NCI-H128 (cell line): ENCODE data around the gene KLHL25.
A peak's percentile ranks its signal among the peaks of the same experiment; 100 is the strongest.

Source experiments
- DNase-seq: peaks from one replicate; lab custom pipeline; 2025; ENCODE audit not compliant: unreplicated experiment; lab: John Stamatoyannopoulos, UW

KLHL25 gene

DNA sequence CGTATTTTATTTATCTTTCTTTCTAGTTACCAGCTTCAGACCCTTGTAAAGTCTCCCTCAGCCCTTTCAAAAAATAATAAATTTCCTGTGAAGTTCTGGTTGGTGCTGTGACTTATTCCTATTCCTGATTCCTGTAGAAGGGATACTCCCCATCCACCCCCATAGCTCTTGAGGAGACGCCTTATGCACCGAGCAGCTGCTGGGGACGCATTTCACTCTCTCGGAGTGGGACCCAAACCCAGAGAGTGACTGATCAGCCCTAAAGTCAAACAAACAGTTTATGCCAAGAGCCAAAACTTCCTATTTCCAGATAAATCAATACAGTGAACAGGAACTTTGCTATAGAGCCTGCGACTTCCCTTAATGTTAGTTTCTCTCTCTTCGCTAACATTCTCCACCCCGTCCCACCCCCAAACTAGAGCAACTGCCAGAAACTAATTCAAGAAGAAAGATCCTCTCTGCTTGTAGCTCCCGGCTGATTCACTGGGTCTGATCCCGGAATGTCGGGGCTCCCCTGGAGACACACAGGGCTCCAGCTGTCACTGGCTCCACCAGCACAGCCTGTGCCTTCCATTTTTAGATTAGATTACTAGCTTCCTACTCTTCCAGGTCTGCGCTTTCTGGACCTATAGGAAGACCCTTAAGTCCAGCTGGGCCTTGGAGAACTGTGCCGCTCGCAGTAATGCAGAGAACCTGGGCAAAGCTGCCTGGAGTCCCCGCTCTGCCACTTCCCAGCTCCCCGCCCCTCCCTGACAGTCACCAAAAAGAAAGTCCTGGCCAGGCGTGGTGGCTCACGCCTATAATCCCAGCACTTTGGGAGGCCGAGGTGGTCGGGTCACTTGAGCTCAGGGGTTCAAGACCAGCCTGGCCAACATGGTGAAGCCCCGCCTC lies 45.2 kb downstream of the KLHL25 start:
- no peak for DNase-seq

DNA sequence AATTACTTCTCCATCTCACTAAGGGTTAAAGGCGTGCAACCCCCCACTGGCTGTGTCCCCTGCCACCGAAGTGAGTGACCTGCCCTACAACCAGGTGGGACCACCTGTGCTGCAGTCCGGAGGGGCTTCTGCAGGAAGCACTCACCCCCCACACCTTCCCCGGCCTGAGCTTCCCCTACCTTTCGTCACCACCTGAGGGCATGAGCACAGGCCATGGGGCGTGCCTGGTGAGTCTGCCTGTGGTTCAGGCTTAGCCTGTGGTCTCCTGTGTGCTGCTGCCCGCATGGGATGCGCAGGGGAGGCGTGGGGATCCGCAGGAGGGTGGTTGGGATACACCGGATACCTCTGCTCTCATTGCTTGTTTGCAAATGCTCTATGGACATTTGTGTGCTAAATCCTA lies 46.0 kb downstream of the KLHL25 start:
- DNase-seq, result no peak

DNA sequence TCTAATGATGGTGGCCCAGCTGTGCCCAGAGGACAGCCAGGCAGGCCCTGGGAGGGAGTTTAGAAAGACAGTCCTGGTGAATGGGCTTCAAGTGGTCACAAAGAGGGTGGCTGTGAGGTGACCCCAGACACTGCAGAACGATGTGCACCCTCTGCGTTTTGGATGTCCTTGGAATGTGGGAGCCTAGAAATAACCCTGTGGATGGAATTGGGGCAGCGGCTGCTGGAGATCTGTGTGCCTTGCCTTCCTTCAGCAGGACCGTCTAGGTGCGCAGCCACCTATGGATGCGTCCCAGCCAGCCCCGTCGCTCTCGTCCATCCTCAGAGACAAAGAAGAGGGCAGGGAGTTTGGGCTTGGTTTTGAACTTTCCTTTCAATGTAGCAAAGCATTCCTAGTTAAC lies 46.5 kb downstream of the KLHL25 start:
- no peak for DNase-seq

- DNase-seq, result no peak
Observed at GRCh38 chr15:85746641-85747040, 48.1 kb downstream of the KLHL25 start.

DNA sequence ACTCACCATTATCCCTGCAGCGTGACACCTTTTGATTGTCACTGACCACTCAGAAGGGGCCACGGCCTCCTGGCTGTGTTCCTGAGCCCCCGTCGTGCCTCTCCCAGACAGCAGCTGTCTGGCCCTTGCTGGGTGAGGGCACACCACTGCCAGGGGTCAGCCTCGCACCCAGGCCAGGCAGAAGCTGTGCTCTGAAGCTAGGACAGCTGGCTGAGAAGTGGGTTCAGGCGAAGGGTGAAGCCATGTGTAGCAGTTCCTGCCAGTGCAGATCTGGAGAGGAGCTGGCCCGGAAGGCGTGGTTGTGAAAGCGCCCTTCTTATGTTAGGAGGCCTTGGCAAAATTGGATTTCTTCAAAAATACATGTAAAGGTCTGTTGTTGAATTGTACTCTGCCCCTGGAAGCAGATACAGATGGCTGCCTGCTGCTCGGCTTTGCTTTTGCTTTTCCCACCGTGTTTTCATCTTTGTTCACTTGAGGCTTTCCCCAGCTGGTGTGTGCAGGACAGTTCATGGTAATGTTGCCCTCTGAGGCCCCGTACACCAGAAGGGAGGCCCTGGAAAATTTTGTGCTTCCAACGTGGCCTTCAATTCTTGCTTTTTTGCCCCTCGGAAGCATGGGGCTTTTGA lies 49.1 kb downstream of the KLHL25 start:
- no peak for DNase-seq

DNA sequence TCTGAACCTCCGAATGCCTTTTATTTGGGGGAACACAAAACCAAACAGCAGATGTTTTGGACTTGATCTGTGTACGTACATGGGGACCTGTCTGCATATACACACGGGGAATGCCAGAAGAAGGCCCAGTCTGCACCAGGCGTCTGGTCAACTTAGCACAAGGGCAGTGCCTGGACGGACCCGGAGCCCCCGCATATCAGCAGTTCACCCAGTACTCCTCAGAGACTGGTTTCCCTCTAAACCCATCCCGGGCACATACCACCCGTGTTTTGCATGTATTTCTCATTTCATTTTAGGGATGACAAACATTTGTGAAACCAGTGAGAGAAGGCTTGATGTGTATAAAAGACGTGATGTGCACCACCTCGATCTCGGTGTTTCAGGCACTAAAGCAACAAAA lies 49.7 kb downstream of the KLHL25 start:
- DNase-seq, result no peak

DNA sequence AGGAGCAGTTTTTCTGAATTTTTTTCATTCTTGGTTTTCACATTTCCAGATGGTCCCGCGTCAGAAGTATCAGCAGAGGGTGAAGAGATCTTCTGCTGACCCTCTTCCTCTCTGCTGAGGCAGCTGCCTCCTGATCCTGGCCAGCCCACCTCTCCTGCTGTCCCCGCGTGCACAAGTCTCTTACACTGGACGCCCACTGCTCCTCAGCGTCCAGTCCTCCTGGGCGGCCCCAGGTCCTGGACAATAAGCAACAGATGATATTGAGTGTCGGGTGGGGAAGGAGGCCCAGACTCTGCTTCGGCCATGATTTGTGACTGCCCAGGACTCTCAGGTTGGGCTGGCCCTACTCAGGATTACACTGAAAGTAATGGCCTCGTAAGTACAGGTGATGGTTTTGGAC lies 50.1 kb downstream of the KLHL25 start:
- no peak for DNase-seq

DNA sequence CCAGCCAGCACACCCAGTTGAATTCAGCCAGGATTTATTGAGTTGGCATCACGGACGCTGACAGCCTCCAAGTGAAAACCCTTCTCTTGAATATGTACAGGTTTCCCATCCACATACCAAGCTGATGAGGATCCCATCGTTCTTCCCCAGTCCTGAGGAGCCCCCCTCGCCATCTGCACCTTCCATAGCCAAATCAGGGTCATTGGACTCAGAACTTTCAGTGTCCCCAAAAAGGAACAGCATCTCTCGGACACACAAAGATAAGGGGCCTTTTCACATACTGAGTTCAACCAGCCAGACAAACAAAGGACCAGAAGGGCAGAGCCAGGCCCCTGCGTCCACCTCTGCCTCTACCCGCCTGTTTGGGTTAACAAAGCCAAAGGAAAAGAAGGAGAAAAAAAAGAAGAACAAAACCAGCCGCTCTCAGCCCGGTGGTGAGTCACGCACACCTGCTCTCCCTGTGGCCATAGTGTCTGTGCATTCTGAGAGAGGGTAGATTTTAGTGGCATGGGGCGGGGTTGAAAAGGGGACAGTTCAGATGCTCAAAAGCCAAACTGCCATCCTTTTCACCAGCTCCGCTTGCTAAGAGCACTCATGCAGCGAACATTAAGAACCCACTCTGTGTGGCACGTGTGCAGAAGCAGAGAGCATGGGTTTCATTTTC lies 51.2 kb downstream of the KLHL25 start:
- peak; percentile 31 for DNase-seq

DNA sequence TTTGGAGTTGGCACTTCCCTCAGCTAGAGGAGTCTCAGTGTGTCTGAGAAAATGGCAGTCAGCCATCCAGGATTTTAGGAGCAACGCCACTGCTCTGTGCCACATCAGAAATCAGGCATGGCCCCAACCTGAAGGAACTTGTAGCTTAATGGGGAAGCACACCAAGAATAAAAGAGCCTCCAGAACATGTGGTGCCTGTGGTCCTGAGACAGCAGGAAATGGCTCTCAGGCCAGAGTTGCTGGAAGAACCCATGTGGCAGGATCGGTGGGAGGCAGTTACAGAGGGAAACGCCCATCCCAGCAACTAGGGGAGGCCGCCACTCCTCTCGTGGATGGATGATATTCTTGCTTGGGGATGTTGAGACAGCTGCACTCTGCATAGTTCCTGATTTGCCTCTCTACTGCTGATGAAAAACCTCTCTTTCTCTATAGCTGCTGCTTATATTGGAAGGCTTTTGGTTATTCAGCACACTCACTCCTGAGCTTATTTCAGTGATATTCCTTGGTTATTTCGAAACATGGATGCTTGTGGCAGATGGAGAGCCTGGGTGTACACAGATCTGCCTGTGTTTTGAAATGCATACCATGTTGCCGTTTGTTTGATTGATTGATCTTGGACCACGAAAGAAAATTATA lies 52.4 kb downstream of the KLHL25 start:
- no peak for DNase-seq

- DNase-seq, result no peak
Observed at GRCh38 chr15:85741662-85742061, 53.1 kb downstream of the KLHL25 start.

- no peak for DNase-seq
Observed at GRCh38 chr15:85741021-85741421, 53.7 kb downstream of the KLHL25 start.

GRCh38 chr15:85737061-85737460 lies 57.7 kb downstream of the KLHL25 start:
- no peak for DNase-seq

DNA sequence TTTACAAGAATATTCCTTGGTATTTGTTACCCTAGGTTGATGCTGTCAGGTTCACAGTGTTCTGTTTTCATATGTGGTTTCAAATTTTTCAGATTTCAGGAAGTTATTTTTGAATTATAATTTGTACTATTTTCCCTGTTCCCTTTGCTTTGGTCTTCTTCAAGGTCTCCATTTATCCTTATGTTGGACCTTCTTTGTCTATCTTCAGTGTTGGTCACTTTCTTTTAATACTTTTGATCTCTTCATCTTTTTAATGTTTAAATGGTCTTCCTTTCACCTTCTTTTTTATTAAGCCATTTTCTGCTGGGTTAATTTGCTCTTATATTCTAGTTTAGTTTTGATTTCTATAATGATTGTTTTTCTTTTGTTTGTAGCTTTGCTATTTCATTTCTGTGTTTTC lies 61.3 kb downstream of the KLHL25 start:
- DNase-seq, result no peak

DNA sequence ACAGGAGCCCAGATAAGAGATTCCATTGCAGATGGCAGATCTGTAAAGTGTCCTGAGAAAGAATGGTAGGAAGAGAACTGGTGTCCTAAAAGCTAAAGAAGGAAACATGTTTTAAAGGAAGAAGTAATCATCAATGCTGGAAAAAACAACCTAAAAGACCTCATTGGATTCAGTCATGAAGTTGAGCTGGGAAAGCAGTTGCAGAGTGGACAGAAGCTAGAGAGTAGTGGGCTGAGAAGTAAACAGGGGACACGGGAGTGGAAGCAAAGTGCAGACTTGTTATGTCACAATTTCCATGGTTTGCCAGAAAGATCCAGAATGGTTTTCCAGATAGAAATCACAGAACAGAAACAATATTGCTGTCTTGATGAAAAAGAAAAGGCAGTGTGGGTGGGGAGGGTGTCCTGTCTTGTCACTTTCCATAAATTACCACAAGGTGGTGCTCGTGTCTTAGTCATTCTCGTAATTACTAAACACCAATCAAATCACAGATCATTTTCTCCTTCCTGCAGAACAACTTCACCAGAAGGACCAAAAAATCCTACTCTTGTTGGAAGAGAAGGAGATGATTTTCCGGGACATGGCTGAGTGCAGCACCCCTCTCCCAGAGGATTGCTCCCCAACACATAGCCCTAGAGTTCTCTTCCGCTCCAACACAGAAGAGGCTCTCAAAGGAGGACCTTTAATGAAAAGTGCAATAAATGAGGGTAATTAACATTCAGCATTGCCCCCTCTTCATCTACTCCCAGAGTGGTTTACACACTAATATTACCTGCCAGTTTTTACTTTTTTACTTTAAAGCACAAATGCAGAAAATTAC lies 64.5 kb downstream of the KLHL25 start:
- DNase-seq, result peak; percentile 2

DNA sequence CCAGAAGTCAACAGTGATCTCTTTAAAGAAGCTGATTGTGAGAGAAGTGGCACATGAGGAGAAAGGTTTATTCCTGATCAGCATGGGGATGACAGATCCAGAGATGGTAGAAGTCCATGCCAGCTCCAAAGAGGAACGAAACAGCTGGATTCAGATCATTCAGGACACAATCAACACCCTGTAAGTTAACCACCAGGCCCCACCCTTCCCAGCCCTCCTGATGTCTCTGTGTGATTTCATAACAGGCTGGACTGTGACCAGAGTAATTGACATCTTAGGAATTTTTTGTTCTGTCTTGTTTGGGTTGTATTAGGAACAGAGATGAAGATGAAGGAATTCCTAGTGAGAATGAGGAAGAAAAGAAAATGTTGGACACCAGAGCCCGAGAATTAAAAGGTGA lies 67.7 kb downstream of the KLHL25 start:
- no peak for DNase-seq

DNA sequence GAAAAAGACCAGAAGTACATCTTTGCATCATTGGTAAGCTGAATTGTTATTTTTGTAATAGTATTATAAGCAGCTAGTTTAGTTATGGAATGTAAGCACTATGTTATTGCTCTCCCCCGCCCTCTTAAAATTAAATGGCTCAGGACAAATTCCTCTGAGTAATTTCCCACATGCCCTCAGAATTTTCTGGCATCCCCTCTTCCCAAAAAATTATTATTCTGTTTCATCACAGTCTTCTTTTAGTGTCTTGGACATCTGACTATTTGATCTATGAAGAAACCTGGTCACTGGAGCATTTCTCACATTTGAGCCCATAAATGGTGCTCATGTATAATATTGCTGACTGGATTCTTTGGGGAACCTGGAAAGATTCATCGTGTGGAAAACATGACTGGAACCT lies 68.3 kb downstream of the KLHL25 start:
- no peak for DNase-seq

- DNase-seq, result no peak
Observed at GRCh38 chr15:85725564-85725963, 69.2 kb downstream of the KLHL25 start.

DNA sequence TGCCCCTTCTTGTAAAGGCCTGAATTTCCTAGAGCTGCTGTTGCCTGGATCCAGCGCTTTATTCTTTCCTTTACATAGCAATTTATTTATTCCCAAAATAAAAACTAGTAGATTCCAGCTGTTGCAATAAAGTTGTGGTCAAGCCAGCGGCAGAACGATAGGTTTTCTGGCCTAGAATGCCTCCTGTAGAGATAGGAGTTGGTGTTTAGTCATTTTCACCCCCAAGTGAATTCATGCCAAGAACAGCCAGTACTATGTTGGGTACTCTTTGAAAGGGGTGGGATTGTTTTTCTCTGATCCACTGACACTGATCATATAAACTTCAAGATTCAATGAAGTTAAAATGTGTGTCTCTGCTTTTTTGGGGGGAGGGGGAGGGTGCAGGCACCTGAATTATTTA lies 69.7 kb downstream of the KLHL25 start:
- DNase-seq, result no peak

DNA sequence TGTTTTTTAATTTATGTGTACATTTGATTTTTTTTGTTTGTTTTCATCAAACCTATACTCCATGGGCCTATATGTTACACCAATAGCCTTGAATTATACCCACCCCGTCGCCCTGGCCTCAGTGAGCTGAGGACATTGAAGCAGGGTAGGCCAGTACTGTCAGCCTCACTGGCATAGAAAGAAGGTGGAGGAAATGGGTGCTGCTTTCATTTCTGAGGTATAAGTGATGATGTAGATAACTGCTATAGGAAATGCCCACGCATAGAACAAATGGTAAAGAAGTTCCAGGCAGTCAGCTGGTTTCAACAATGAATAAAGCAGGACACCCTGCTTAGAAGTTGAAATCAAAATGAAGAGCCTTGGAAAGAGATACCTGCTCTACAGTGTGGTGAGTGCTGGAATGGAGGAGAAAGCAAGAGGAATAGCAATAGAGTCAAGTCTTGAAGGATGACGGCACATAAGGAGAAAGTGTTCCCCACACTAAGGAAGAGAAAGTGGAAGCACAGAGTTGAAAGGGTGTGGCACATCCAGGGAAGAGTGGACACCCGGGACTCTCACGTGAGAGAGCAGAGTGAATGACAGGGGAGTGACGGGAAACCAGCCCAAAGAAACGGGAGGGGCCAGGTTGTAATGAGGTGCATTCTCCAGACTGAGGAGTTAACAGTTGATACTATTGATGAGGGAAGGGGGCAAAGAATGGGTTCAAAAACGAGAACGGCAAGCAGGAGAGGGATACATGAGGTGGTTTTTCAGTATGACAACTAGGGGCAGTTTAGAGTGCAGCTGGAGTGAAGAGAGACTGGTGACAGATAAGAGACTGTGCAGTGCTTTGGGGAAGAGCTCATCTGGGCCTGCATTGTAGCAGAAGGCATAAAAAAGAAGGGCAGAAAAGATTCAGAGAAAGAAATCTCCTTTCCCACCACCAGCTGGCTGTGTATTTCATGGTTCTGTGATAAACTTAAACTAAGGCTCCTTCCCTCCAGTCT lies 70.5 kb downstream of the KLHL25 start:
- DNase-seq, result no peak
